HG02798 (cell line): ENCODE data around the gene POLE.
"Not testable (repeated sequence)": the region's sequence is repeated elsewhere in the genome, so short reads cannot be mapped to it uniquely, and the experiment has no call there.

ENCODE experiments used
- ATAC-seq: cut with Tn5 transposase; IDR thresholded peaks from one replicate; pipeline ENCODE4 v1.9.1; 2021; ENCODE audit warnings: mild to moderate bottlenecking; ENCODE audit not compliant: unreplicated experiment, poor library complexity

Gene POLE

DNA sequence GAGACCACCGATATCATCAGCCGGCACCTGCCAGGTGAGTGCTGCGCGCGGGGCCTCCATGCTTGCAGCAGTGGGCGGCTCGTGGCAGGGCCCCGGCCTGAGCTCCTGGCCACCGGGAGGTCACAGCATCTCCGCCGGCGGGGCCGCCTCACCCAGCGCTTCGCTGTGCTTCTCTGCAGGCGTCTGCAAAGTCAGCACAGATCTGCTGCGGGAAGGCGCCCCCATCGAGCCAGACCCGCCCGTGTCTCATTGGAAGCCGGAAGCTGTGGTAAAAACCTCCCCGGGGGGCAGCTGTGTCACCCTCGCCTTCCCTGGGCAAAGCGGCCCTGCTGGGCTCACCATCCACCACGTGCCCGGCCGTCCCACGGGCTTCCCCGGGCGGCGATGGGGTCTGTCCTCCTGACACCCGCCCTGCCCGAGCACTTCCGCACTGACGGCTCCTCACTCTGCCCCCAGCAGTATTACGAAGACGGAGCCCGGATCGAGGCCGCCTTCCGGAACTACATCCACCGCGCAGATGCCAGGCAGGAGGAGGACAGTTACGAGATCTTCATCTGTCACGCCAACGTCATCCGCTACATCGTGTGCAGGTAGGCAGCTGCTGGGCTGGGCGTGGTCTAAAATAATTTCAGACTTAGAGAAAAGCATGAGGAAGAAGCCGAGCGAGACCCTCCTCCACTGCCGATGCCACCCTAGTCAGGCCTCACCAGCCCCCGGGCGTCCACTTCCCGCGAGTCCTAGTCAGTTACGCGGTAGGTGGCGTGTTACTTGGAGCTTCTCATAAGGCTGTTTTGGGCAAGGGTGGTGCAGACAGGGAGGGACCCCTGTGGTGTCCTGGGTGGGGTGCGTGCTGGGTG, 30.6 kb upstream of the POLE start:
- no peak for ATAC-seq

DNA sequence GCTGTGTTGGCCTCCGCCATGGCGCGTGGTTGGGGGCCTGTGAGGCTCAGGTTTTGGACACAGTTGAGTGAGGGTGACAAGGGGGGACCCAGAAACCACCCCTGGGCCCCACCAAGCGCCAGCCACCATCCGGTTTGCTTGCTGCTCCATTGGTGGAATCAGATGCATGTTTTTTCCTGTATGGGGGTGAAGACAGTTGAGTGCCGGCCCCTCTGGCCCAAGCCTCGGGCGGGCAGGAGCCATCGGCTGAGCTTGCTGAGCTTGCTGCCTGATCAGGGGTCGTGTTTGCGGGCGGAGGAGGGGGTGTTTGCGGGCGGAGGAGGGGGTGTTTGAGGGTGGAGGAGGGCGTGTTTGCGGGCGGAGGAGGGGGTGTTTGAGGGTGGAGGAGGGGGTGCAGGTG, 29.9 kb upstream of the POLE start:
- no peak for ATAC-seq

DNA sequence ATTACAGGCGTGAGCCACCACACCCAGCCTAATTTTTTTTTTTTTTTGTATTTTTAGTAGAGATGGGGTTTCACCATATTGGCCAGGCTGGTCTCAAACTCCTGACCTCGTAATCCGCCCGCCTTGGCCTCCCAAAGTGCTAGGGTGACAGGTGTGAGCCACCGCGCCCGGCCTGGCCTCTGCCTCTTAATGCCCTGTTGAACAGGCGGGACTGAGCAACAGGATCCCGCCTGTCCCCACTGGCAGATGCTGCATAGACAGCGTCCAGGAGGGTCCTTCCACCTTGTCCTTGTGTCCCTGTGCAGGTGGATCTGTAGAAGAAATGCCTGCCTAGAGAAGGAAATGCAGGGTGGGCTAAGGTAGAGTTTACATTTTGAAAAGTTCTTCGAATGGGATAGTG, 29.2 kb upstream of the POLE start:
- ATAC-seq, result no peak

DNA sequence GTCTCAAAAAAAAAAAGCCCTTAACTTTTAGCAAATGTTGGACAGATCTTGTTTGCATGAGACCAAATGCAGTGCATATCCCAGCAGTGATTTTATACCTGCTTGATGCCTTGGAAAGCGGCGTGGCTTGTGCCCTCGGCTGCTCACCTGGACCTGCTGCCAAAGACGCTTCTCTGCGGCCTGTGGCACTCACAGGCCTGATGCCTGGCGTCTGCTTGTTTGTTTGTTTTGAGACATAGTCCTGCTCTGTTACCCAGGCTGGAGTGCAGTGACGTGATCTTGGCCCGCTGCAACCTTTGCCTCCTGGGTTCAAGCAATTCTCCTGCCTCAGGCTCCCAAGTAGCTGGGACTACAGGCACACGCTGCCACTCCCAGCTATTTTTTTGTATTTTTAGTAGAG, 28.7 kb upstream of the POLE start:
- no peak for ATAC-seq

DNA sequence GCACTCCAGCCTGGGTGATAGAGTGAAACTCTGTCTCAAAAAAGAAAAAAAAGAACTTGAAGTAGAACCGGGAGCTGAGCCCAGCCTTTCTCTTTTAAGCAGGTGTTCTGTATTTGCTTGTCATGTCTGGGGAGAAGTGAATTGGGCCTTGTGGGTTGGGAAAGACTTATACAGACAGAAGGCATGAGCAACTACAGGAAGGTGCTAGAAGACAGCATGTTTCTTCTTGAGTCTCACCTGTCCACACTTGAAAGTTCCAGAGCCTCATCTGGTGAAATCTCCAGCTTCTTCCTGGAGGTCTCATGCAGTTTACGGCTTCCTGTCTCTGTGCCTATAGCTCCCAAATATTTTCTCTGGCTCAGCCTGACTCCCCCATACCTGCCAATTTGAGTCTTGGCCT, 26.0 kb upstream of the POLE start:
- no peak for ATAC-seq

DNA sequence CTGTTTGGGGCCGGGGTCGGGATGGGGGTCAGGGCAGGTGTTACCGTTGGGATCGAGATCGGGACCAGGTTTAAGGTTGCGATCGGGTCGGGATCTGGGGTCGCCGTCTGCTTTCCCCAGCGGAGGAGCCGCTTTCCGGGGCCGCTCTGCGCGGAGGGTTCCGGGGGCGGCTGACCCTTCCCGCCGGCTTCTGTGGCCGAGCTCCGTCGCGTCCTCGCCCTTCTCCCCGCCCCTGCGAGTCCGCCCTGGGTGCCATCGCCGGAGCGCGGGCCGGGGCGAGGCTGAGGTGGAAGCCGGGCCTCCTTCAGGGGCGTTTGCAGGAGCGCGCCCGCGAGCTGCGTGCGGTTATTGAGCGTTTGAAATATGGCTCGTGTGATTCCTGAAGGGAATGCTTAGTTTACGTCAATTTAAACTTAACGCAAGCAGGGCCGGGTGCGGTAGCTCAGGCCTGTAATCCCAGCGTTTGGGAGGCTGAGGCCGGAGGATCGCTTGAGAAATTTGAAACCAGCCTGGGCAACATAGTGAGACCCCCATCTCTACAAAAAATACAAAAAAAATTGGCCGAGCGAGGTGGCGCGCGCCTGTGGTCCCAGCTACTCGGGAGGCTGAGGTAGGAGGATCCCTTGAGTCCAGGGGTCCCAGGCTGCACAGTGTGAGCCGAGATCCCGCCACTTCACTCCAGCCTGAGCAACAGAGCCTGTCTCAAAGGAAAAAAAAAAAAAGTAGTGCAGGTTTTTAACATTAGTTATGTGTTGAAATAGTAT, 24.1 kb upstream of the POLE start:
- no peak for ATAC-seq

DNA sequence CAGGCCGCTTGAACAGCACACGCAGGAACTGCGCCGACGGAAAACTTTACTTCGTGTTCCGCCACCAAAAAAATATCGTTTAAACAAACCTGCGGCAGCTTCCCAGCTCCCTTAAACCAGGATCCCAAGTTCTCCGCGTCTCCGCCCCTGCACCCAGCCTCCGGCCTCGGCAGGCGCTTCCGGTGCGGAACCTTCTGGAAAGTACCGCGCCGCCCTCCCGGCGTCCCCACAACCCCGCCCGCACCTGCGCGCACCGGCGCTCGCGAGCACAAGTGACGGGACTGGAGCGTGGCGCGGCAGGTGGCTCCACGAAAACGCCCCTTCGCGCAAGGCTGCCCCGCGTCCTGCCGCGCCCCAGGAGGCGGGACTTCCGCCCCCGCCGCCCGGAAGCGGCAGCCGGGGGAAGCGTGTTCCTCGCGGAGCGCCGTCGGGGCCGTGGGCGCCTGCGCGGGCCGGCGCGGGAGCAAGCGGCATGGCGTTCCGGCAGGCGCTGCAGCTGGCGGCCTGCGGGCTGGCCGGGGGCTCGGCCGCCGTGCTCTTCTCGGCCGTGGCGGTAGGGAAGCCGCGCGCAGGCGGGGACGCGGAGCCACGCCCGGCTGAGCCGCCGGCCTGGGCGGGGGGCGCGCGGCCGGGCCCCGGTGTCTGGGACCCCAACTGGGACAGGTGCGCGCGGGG, 23.4 kb upstream of the POLE start, which contains the start of gene PGAM5:
Gene PGAM5 (plus strand): TSS at position 438 of the 675 bp plus-strand sequence. CDS start 35 bp downstream, at position 473.
- peak; percentile 95 for ATAC-seq

DNA sequence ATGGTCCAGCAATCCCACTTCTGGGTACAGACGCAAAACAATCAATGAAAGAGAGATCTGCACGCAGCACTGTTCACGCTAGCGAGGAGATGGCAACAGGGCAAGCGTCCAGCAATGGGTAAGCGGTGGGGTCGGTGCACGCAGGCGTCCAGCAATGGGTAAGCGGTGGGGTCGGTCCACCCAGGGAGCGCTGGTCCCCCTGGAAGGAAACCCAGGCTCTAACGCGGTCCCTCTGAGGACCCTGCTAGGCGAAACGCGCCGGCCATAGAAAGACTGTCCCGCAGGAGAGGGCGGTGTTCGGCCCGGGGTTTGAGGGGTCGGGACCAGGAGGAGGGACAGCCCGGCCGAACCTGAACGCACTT, 22.9 kb upstream of the POLE start:
- peak; percentile 23 for ATAC-seq

DNA sequence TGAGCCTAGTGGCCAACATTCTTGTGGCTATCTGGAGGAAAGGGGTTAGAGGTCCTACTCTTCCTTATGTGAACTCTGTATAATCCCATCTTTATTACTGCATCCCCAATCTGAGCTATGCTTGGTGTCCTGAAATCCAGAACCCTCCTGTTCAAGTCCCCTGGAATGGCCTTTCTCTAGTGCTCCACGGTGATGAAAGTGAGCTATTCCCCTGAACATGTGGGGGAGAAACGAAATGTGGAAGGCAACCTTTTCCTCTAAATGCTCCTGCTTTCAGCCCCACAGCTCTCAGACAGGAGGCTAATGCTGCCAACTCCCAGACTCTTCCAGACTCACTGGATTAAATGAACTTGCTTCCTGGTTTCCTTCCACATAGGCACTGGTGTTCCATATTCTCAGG, 21.0 kb upstream of the POLE start:
- no peak for ATAC-seq

DNA sequence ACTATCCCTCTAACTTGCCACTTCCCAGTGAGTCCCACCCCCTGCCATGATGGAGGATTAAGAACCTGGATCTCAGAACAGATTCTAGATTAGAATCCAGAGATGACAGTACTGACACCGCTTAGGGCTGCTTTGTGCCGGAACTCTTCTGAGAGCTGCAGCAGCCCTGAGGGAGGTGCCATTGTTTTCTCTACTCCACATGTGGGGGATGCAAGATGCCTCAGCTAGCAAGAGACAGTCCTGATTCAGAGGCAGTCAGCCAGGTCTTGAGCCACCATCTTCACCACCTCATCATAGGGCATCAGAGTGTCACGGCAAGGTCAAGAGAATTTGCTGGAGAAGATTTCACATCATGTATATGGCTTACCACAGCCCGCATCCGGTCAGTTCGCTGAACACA, 20.1 kb upstream of the POLE start:
- ATAC-seq, result no peak

DNA sequence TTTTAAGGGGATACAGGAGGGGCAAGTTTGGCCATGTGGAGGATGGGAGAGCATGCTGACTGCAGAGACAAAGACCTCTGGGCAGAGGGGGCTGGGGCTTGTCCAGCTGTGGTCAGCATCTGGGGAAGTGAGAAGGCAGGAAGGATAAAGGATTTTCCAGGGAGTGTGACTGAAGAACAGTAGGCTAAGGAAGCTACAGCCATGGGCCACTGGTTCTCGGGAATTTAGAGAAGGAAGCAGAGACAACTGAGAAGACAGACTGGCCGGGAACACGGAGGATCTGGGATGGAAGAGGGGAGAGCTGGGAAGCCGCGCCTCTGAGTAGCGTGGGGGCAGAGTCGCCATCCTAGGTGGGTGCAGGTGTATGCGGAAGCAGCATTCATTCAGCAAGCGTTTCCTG, 16.5 kb upstream of the POLE start:
- ATAC-seq, result no peak

DNA sequence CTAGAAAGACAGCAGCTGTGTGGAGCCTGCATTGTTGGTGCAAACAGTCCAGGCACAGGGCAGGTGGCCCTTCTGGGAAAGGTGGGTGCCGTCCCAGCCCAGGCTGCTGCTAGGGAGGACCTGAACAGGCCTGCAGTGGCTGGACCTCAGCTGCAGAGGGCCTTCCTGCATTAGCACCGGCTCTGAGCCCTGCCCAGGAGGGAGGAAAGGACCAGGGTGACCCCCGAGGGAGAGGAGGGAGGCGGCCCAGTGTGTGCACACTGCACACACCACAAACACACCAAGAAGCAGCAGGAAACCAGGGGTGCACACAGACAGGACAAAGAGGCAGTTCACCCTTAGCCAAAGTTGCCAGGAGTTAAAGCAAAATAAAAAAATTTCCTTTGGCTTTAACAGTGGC, 15.5 kb upstream of the POLE start:
- ATAC-seq, result no peak

DNA sequence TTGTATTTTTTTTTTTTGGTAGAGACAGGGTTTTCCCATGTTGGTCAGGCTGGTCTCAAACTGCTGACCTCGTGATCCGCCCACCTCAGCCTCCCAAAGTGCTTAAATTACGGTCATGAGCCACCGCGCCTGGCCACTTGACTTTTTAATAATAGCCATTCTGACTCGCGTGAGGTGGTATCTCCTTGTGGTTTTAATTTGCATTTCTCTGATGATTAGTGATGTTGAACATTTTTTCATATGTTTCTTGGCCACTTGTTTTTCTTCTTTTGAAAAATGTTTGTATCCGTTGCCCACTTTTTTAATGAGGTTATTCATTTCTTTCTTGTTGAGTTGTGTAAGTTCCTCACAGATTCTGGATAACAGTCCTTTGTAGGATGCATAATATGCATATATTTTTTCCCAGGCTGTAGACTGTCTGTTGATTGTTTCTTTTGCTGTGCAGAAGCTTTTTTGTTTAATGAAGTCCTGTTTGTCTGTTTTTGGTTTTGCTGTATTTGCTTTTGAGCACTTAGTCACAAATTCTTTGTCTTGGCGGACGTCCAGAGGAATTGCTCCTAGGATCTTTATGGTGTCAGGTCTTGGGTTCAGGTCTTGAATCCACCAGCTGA, 13.2 kb upstream of the POLE start:
- ATAC-seq, result no peak

DNA sequence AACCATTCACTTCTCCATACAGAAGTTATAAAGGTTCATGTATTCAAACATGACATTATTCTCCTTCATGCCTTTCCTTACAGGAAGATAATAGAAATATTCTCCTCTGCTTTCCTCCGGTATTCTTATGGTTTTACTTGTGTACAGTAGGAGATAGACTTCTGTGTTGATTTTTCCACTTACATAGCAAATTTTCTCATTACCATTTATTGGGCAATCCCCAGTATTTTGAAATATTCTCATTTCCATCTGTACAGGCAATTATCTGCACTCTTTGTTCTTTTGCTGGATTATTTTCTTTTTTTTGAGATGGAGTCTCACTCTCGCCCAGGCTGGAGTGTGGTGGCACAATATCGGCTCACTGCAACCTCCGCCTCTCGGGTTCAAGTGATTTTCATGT, 11.2 kb upstream of the POLE start:
- no peak for ATAC-seq

DNA sequence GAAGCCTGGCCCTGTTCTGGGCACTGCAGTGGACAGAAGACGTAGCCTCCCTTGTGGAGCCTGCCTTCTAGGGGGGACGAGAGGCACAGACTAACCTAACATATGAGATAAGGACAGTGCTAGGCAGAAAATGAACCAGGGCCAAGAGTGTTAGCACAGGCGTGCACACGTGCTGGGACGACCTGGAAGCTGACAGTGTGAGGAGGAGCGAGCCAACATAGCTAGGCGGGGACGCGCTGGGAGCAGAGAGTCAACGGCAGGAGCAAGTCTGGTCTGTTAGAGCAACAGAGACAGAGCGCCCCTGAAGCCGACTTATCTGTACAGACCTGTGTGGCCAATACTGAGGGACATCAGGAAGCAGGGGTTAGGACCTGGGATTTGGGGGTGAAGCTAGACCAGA, 8.3 kb upstream of the POLE start:
- ATAC-seq, result no peak

DNA sequence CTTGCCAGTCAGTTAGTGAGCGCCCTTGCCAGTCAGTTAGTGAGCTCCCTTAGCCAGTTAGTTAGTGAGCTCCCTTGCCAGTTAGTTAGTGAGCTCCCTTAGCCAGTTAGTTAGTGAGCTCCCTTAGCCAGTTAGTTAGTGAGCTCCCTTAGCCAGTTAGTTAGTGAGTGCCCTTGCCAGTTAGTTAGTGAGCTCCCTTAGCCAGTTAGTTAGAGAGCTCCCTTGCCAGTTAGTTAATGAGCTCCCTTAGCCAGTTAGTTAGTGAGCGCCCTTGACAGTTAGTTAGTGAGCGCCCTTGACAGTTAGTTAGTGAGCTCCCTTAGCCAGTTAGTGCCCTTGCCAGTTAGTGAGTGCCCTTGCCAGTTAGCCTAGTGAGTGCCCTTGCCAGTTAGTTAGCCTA, 7.7 kb upstream of the POLE start:
- ATAC-seq, result not testable (repeated sequence)

DNA sequence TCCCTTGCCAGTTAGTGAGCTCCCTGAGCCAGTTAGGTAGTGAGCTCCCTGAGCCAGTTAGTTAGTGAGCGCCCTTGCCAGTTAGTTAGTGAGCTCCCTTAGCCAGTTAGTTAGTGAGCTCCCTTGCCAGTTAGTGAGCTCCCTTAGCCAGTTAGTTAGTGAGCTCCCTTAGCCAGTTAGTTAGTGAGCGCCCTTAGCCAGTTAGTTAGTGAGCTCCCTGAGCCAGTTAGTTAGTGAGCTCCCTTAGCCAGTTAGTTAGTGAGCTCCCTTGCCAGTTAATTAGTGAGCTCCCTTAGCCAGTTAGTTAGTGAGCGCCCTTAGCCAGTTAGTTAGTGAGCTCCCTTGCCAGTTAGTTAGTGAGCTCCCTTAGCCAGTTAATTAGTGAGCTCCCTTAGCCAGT, 4.9 kb upstream of the POLE start:
- not testable (repeated sequence) for ATAC-seq

DNA sequence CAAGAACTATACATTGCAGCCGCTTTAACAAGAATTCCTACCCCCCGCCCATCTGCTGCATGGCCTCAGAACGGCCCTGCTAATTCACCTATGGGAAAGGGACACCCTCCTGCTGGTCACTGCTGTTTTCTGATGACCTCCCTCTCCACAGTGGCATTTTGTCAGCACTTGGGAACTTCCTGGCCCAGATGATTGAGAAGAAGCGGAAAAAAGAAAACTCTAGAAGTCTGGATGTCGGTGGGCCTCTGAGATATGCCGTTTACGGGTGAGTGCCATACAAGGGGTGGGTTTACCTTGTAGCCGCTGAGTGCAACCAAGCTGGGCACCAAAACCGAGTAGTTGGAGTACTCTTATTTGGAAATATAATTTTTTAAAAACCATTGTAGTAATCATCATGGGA, 3.0 kb upstream of the POLE start:
- ATAC-seq, result no peak

DNA sequence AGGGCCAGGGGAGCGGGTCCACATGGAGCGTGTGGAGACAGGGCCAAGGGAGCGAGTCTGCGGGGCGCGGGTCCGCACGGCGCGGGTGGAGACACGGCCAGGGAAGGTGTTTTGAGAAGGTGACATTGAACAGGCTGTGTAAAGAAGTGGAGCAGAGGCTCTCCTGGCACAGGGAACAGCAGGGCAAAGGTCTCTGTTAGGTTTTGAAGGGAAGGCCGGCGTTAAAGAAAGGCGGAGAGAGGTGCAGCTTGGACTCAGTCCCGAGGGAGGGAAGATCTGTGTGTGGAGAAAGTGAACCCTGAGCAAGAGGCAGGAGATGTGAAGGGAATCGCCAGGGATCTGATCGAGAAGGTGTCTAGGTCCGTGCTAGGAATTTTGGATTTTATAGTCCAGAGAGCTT, 2.1 kb upstream of the POLE start:
- no peak for ATAC-seq

DNA sequence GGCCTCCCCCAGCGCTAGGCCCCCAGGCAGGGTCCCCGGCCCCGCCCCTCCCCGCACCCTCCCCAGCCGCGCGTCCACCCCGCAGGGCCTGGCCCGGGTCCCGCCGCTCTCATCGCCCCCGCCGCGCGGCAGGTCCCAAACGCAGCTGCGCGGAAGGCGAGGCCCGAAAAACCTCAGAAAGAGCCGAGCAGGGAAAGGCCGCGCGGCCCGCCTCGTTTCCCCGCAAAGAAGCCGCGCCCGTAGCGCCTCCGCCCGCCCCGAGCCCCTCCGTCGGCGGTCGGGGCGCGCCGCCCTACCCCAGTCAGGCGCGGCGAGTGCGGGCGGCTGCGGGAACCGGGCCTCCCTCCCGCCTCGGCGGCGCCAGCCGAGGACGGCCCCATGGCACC, 324 bp downstream of the POLE start:
- peak; percentile 16 for ATAC-seq

DNA sequence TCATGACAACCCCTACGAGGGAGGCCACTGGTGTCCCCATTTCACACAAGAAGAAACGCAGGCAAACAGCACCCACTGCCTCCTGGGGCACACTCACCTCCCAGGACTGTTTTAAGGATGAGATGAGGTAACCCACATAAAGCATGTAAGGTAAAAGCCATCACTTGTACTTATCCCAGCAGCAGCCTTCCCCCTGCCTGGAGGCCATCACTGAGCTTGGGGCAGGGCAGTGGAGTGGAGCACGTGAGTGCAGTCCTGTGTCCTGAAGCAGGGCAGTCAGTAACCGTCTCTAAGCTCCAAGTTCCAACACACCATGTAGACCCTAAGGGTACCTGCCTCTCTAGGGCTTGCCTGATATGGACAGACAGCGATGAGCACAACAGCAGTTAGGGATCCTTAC, 1.7 kb downstream of the POLE start:
- ATAC-seq, result no peak
